OCI-LY7 (cell line): ENCODE results near the gene B3GNT3. TPM values are rescaled to one million over a fixed set of nuclear protein-coding genes. Genes with fewer than 3 reads are reported as not detected.

ENCODE experiments used
- BruUV-seq: library from RNA; stranded (reverse); fragments of 400-500 nt; replicated peaks from 2 replicates; lab custom pipeline; 2021; lab: Mats Ljungman, UMichigan
- CTCF ChIA-PET: fragments of 300-600 bp; sonication (Branson Sonifier 250); formaldehyde crosslinking; loops from one replicate; lab custom pipeline; 2022; ENCODE audit warnings: antibody characterized with exemption; ENCODE audit not compliant: unreplicated experiment; lab: Charles Lee
- POLR2A ChIA-PET: fragments of 300-600 bp; sonication (Branson Sonifier 250); formaldehyde crosslinking; loops from one replicate; lab custom pipeline; 2022; ENCODE audit warnings: antibody characterized with exemption; lab: Charles Lee
- DNase-seq: peaks from one replicate; pipeline ENCODE4 v3.0.0-alpha.2; 2015; ENCODE audit warnings: low spot score
- H2AFZ ChIP-seq: fragments of 200-600 bp; sonication (generic), shearing (Covaris generic); 2 replicates; pipeline ENCODE4 v1.6.1; 2014; ENCODE audit warnings: mild to moderate bottlenecking, antibody characterized with exemption, low read length, moderate library complexity
- H3K27ac ChIP-seq: fragments of 200-600 bp; sonication (generic); 2 replicates; pipeline ENCODE4 v1.5.1; 2014; ENCODE audit warnings: mixed run types, low read depth, mild to moderate bottlenecking, moderate library complexity, low read length, inconsistent platforms; ENCODE audit not compliant: poor library complexity, severe bottlenecking
- H3K36me3 ChIP-seq: fragments of 200-600 bp; sonication (generic); 2 replicates; pipeline ENCODE4 v1.6.1; 2014; ENCODE audit warnings: mild to moderate bottlenecking, antibody characterized with exemption, low read length, moderate library complexity, mixed read lengths; ENCODE audit not compliant: insufficient read depth
- H3K4me1 ChIP-seq: fragments of 200-600 bp; sonication (generic); 2 replicates; pipeline ENCODE4 v1.5.1; 2014; ENCODE audit warnings: mild to moderate bottlenecking, low read length; ENCODE audit not compliant: insufficient read depth, poor library complexity, severe bottlenecking
- H3K4me2 ChIP-seq: fragments of 200-600 bp; sonication (generic); 2 replicates; pipeline ENCODE4 v1.6.1; 2014; ENCODE audit warnings: mild to moderate bottlenecking, low read length
- H3K4me3 ChIP-seq: fragments of 200-600 bp; sonication (generic); 2 replicates; pipeline ENCODE4 v1.5.1; 2014; ENCODE audit warnings: mild to moderate bottlenecking, low read depth, low read length; ENCODE audit not compliant: poor library complexity, severe bottlenecking
- H3K79me2 ChIP-seq: fragments of 200-600 bp; sonication (generic); 2 replicates; pipeline ENCODE4 v1.6.1; 2016; ENCODE audit warnings: low read depth, mild to moderate bottlenecking, low read length, moderate library complexity, mixed read lengths; ENCODE audit not compliant: insufficient read depth
- H3K9me2 ChIP-seq: fragments of 200-600 bp; sonication (generic); 2 replicates; pipeline ENCODE4 v1.6.1; 2016; ENCODE audit warnings: mild to moderate bottlenecking, low read length, mixed read lengths; ENCODE audit not compliant: insufficient read depth
- H3K9me3 ChIP-seq: fragments of 200-600 bp; sonication (generic); 2 replicates; pipeline ENCODE4 v1.6.1; 2014; ENCODE audit warnings: mild to moderate bottlenecking, mixed run types, low read length, mixed read lengths
- H4K20me1 ChIP-seq: fragments of 200-600 bp; sonication (generic); 2 replicates; pipeline ENCODE4 v1.6.1; 2014; ENCODE audit warnings: mild to moderate bottlenecking, antibody characterized with exemption, low read length, moderate library complexity, mixed read lengths; ENCODE audit not compliant: insufficient read depth
- CTCF ChIP-seq: fragments of 200-600 bp; sonication (generic); conservative IDR thresholded peaks from 2 replicates; pipeline ENCODE4 v1.5.1; 2014; ENCODE audit warnings: mild to moderate bottlenecking, antibody characterized with exemption, low read length, moderate library complexity, mixed read lengths
- EZH2phosphoT487 ChIP-seq: fragments of 200-600 bp; sonication (generic); IDR thresholded peaks from 2 replicates; pipeline ENCODE4 v1.6.1; 2018; ENCODE audit warnings: low read depth, borderline replicate concordance, mild to moderate bottlenecking, mixed run types, antibody characterized with exemption, low read length, moderate library complexity, mixed read lengths
- intact Hi-C: fragments of 100-400 bp; cut with micrococcal nuclease; formaldehyde crosslinking; loops from one replicate; pipeline ENCODE4 v1.10.0; 2022; ENCODE audit not compliant: unreplicated experiment
- total RNA-seq, 2 experiments: library from RNA; depleted of rRNA in 1 of 2; stranded (reverse); fragments of >200 nt in 1 of 2; shearing (Covaris generic) in 1 of 2; gene quantifications; 2 replicates each; pipeline ENCODE4 v1.2.3, GENCODE V29; 2014 to 2022

Gene B3GNT3
- total RNA-seq, 2 experiments from 2014 or later, result not detected

- H3K9me3 ChIP-seq, result no peaks in the 10 kb centered on the region
- H3K4me3 ChIP-seq, result peak within 1 kb of the TSS; percentile 66
- peak within 1 kb of the TSS; percentile 81 for H3K27ac ChIP-seq
- TF ChIP-seq CTCF (no peak), EZH2phosphoT487 (no peak)
- intact Hi-C loops, result no loop called here
- peak; percentile 87 for DNase-seq
- no peaks in the 10 kb centered on the region for H3K9me2 ChIP-seq
- peaks cover 4% of the 10 kb centered on the region; the same call in 1 of the 2 replicates for H3K36me3 ChIP-seq
- peak within 1 kb of the TSS; percentile 72 for H3K4me2 ChIP-seq
- ChIA-PET CTCF (interaction anchor here (0.7 kb wide), 1 partner anchor 242 kb away, joined by 3 read pairs; no protein-coding TSS in a partner anchor), POLR2A (interaction anchor here (0.6 to 2.3 kb wide), 6 partner anchors 11 to 291 kb away, joined by 3 to 11 read pairs (median 6); partner anchors contain the start of gene RPL18A)
- no peaks in the 10 kb centered on the region for H3K79me2 ChIP-seq
- peak within 1 kb of the TSS; percentile 45 for H2AFZ ChIP-seq
- H4K20me1 ChIP-seq, result no peaks in the 10 kb centered on the region
- H3K4me1 ChIP-seq, result peaks cover 49% of the 10 kb centered on the region
- no TSS peak for BruUV-seq
These were observed 52.8 kb downstream of the B3GNT3 start, which contains the start of gene JAK3 for GRCh38 chr19:17847538-17848366. TSS of gene JAK3 (minus strand) at chr19:17847982. CDS start at chr19:17844417, 3,565 bp downstream.

GRCh38 chr19:17848595-17849292 is 53.8 kb downstream of the B3GNT3 start:
- no peak overlapping the region for H3K4me3 ChIP-seq
- intact Hi-C loops, result no loop called here
- H3K4me1 ChIP-seq, result peaks cover 49% of the 10 kb centered on the region
- peak overlapping the region; percentile 32; the same call in 1 of the 2 replicates for H2AFZ ChIP-seq
- DNase-seq, result no peak
- no peaks in the 10 kb centered on the region for H3K9me2 ChIP-seq
- POLR2A ChIA-PET, result interaction anchor here (0.6 to 2.3 kb wide), 4 partner anchors 10 to 404 kb away, joined by 5 to 14 read pairs (median 8); partner anchors contain the start of gene RPL18A
- no peaks in the 10 kb centered on the region for H4K20me1 ChIP-seq
- H3K27ac ChIP-seq, result peak overlapping the region; percentile 81
- peak overlapping the region; percentile 72 for H3K4me2 ChIP-seq
- no peaks in the 10 kb centered on the region for H3K9me3 ChIP-seq
- BruUV-seq, result no TSS peak
- no peak for TF ChIP-seq EZH2phosphoT487
- no peak for TF ChIP-seq CTCF
- CTCF ChIA-PET, result interaction anchor here (2.7 kb wide), 1 partner anchor 11 kb away, joined by 11 read pairs; the partner anchor contains the start of gene RPL18A
- H3K36me3 ChIP-seq, result no peaks in the 10 kb centered on the region
- no peaks in the 10 kb centered on the region for H3K79me2 ChIP-seq
